Nephron progenitor cell (in vitro differentiated cells): ENCODE measurements around the gene PGGHG.
A peak's percentile ranks its signal among the peaks of the same experiment; 100 is the strongest.
"Not testable (repeated sequence)": the region's sequence is repeated elsewhere in the genome, so short reads cannot be mapped to it uniquely, and the experiment has no call there.

Source experiments
- DNase-seq: peaks from one replicate; pipeline ENCODE4 v3.0.0; 2021
- H3K27ac Mint-ChIP-seq: 2 replicates; pipeline ENCODE4 v1.8.0; 2021; ENCODE audit warnings: mild to moderate bottlenecking, moderate library complexity, mixed read lengths
- H3K27me3 Mint-ChIP-seq: 2 replicates; pipeline ENCODE4 v1.8.0; 2021; ENCODE audit warnings: mild to moderate bottlenecking, low read depth, mixed read lengths; ENCODE audit not compliant: poor library complexity
- H3K36me3 Mint-ChIP-seq: 2 replicates; pipeline ENCODE4 v1.8.0; 2021; ENCODE audit warnings: low read depth, mixed read lengths
- H3K4me1 Mint-ChIP-seq: 2 replicates; pipeline ENCODE4 v1.8.0; 2021; ENCODE audit warnings: mixed read lengths
- H3K4me3 Mint-ChIP-seq: 2 replicates; pipeline ENCODE4 v1.8.0; 2021; ENCODE audit warnings: mild to moderate bottlenecking, moderate library complexity, mixed read lengths
- H3K9me3 Mint-ChIP-seq: 2 replicates; pipeline ENCODE4 v1.8.0; 2021; ENCODE audit warnings: mild to moderate bottlenecking, moderate library complexity, mixed read lengths
- TF ChIP-seq, protein P1 (sequence below): fragments of 200-600 bp; sonication (generic); IDR thresholded peaks from 2 replicates; pipeline ENCODE4 v1.5.0; 2021; ENCODE audit warnings: antibody characterized with exemption

PGGHG gene

GRCh38 chr11:316891-317301 is 28.0 kb downstream of the PGGHG start:
- peak overlapping the region; percentile 78 for H3K4me3 Mint-ChIP-seq
- H3K27me3 Mint-ChIP-seq = no peaks in the 10 kb centered on the region
- peaks cover 69% of the 10 kb centered on the region for H3K4me1 Mint-ChIP-seq
- H3K9me3 Mint-ChIP-seq = no peaks in the 10 kb centered on the region
- TF ChIP-seq, protein P1, sequence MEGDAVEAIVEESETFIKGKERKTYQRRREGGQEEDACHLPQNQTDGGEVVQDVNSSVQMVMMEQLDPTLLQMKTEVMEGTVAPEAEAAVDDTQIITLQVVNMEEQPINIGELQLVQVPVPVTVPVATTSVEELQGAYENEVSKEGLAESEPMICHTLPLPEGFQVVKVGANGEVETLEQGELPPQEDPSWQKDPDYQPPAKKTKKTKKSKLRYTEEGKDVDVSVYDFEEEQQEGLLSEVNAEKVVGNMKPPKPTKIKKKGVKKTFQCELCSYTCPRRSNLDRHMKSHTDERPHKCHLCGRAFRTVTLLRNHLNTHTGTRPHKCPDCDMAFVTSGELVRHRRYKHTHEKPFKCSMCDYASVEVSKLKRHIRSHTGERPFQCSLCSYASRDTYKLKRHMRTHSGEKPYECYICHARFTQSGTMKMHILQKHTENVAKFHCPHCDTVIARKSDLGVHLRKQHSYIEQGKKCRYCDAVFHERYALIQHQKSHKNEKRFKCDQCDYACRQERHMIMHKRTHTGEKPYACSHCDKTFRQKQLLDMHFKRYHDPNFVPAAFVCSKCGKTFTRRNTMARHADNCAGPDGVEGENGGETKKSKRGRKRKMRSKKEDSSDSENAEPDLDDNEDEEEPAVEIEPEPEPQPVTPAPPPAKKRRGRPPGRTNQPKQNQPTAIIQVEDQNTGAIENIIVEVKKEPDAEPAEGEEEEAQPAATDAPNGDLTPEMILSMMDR = no peak
- DNase-seq = no peak
- H3K27ac Mint-ChIP-seq = no peak overlapping the region
- H3K36me3 Mint-ChIP-seq = peaks cover 7% of the 10 kb centered on the region

GRCh38 chr11:317668-318404 is 28.9 kb downstream of the PGGHG start:
- H3K9me3 Mint-ChIP-seq, DNase-seq, H3K36me3 Mint-ChIP-seq, H3K27me3 Mint-ChIP-seq: not testable (repeated sequence)
- peaks cover 60% of the 10 kb centered on the region for H3K4me1 Mint-ChIP-seq
- H3K4me3 Mint-ChIP-seq = peak overlapping the region; percentile 78
- peak overlapping the region; percentile 71 for H3K27ac Mint-ChIP-seq

- not testable (repeated sequence) for H3K36me3 Mint-ChIP-seq, H3K27me3 Mint-ChIP-seq, H3K9me3 Mint-ChIP-seq, H3K27ac Mint-ChIP-seq, H3K4me3 Mint-ChIP-seq, DNase-seq
- peaks cover 52% of the 10 kb centered on the region for H3K4me1 Mint-ChIP-seq
These were observed 29.6 kb downstream of the PGGHG start for GRCh38 chr11:318405-319120.

GRCh38 chr11:319121-319887 is 30.4 kb downstream of the PGGHG start:
- not testable (repeated sequence) for H3K27me3 Mint-ChIP-seq, DNase-seq, H3K36me3 Mint-ChIP-seq, H3K9me3 Mint-ChIP-seq
- H3K27ac Mint-ChIP-seq = peak overlapping the region; percentile 84
- peaks cover 50% of the 10 kb centered on the region for H3K4me1 Mint-ChIP-seq
- H3K4me3 Mint-ChIP-seq = peak overlapping the region; percentile 94

DNA sequence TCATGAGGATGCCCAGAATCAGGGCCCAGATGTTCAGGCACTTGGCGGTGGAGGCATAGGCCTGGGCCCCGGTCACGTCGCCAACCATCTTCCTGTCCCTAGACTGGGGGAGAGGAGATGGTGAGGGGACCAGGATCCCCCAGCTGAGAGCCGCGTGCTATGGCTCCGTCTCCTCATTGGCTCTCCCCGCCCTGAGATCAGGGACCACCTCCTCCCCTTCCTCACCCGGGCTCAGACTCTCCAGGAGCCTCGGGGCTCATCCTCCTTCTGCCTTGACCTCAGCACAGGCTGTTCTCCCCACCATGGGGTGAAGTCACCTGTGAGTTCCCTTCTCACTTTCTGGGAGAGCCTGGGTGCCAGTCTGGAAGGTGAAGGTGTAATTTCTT is 31.0 kb downstream of the PGGHG start:
- DNase-seq, H3K36me3 Mint-ChIP-seq, H3K27me3 Mint-ChIP-seq, H3K9me3 Mint-ChIP-seq: not testable (repeated sequence)
- Mint-ChIP-seq H3K4me1 (peaks cover 52% of the 10 kb centered on the region), H3K27ac (peak overlapping the region; percentile 94), H3K4me3 (peak overlapping the region; percentile 94)

- H3K27me3 Mint-ChIP-seq = no peaks in the 10 kb centered on the region
- no peak for DNase-seq
- TF ChIP-seq, protein P1 = no peak
- peaks cover 2% of the 10 kb centered on the region for H3K9me3 Mint-ChIP-seq
- H3K4me3 Mint-ChIP-seq = peak overlapping the region; percentile 28
- no peaks in the 10 kb centered on the region for H3K36me3 Mint-ChIP-seq
- H3K4me1 Mint-ChIP-seq = peaks cover 64% of the 10 kb centered on the region
- H3K27ac Mint-ChIP-seq = peak overlapping the region; percentile 93
These were observed 35.2 kb downstream of the PGGHG start for GRCh38 chr11:324156-324555.

DNA sequence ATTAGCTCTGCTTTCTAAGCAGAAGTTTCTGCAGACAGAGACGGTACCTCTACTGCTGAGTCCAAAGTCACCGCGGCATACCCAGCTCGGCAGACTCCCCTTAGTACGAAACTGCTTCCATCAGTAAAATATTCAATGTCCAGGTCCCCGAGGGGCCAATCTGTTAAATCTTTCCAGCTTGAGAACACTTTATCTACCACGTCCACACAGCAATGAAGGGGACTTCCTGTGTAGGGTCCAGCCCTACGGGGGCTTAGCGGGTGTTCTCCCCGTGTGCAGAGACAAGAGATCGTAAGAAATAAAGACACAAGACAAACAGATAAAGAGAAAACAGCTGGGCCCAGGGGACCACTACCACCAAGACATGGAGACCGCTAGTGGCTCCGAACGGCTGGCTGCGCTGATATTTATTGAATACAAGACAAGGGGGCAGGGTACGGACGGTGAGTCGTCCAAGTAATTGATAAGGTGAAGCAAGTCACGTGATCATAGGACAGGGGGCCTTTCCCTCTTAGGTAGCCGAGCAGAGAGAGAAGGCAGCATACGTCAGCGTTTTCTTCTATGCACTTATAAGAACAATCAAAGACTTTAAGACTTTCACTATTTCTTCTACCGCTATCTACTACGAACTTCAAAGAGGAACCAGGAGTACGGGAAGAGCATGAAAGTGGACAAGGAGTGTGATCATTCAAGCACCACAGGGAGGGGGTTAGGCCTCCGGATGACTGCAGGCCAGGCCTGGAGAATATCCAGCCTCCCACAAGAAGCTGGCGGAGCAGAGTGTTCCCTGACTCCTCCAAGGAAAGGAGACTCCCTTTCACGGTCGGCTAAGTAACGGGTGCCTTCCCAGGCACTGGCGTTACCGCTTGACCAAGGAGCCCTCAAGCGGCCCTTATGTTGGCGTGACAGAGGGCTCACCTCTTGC is 35.9 kb downstream of the PGGHG start:
- not testable (repeated sequence) for H3K27me3 Mint-ChIP-seq, DNase-seq, H3K36me3 Mint-ChIP-seq, H3K9me3 Mint-ChIP-seq
- Mint-ChIP-seq H3K4me1 (peaks cover 65% of the 10 kb centered on the region), H3K4me3 (peak overlapping the region; percentile 16), H3K27ac (peak overlapping the region; percentile 93)
